MCF 10A (cell line): ENCODE data around the gene CORO2B. TPM values are rescaled to one million over a fixed set of nuclear protein-coding genes. Genes with fewer than 3 reads are reported as not detected.

Experiments
- BruUV-seq: library from RNA; stranded (reverse); fragments of 400-500 nt; replicated peaks from 2 replicates; lab custom pipeline; 2021; lab: Mats Ljungman, UMichigan
- CTCF ChIA-PET: fragments of 300-600 bp; sonication (Branson Sonifier 250); formaldehyde crosslinking; extraction: SDS; loops from one replicate; lab custom pipeline; 2021; ENCODE audit warnings: antibody characterized with exemption, inconsistent platforms; lab: Yijun Ruan, JAX
- POLR2A ChIA-PET: fragments of 300-600, 350-650 bp; sonication (Branson Sonifier 250); formaldehyde crosslinking; extraction: SDS; loops from one replicate; lab custom pipeline; 2020; ENCODE audit warnings: antibody characterized with exemption, inconsistent platforms; lab: Yijun Ruan, JAX
- DNase-seq: peaks from one replicate; pipeline ENCODE4 v3.0.0-alpha.2; 2018; ENCODE audit not compliant: unreplicated experiment
- H3K27ac Mint-ChIP-seq: one replicate; pipeline ENCODE4 v1.8.0; 2022; ENCODE audit warnings: mild to moderate bottlenecking, low read depth, mixed read lengths; ENCODE audit not compliant: unreplicated experiment
- H3K27me3 Mint-ChIP-seq: one replicate; pipeline ENCODE4 v1.8.0; 2022; ENCODE audit warnings: mixed read lengths; ENCODE audit not compliant: insufficient read depth, unreplicated experiment
- H3K36me3 Mint-ChIP-seq: one replicate; pipeline ENCODE4 v1.8.0; 2022; ENCODE audit warnings: mild to moderate bottlenecking, moderate library complexity, mixed read lengths; ENCODE audit not compliant: insufficient read depth, unreplicated experiment
- H3K4me1 Mint-ChIP-seq: one replicate; pipeline ENCODE4 v1.8.0; 2022; ENCODE audit warnings: mixed read lengths; ENCODE audit not compliant: insufficient read depth, unreplicated experiment
- H3K4me3 Mint-ChIP-seq: one replicate; pipeline ENCODE4 v1.8.0; 2022; ENCODE audit warnings: mild to moderate bottlenecking, moderate library complexity, mixed read lengths; ENCODE audit not compliant: unreplicated experiment
- H3K9me3 Mint-ChIP-seq: one replicate; pipeline ENCODE4 v1.8.0; 2022; ENCODE audit warnings: mixed read lengths; ENCODE audit not compliant: unreplicated experiment
- intact Hi-C: fragments of 100-400 bp; cut with micrococcal nuclease; formaldehyde crosslinking; loops from 2 replicates; pipeline ENCODE4 v1.14.1; 2022
- total RNA-seq: library from RNA; stranded (reverse); gene quantifications from 2 replicates; pipeline ENCODE4 v1.2.3, GENCODE V29; 2022
- TF ChIP-seq, protein P1 (sequence below): fragments of 200-600 bp; IDR thresholded peaks from one replicate; pipeline ENCODE4 v1.8.0; 2022; ENCODE audit warnings: antibody characterized with exemption, mild to moderate bottlenecking; ENCODE audit not compliant: unreplicated experiment

CORO2B gene
- total RNA-seq, 1 experiment from 2014 or later, result 0.79 TPM

DNA sequence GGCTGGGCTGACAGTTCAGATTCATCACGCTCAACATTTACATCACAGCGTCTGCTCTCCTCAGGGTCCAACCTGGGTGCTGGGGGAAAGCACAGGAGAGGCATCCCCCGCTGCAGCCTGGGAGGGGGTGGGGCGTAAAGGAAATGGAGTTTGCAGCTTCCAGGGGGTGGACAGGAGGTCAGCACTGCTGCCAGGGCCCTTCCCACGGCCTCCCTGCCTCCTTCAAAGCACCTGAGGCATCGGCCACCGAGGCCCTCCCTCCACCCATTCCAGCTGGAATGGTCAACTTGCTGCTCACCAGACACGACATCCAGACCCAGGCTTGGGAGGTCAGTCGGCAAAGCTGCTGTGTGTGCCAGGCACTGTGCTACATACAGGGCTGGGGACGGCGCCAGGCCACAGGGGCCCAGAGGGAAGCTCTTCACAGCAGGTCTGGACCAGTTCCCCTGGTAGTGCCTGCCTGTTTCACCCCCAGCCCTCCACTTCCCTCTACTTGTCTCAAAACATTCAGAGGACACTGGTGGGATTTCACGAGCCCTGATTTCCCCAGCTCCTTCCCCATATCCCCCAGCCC is 121.2 kb downstream of the CORO2B start:
- CTCF ChIA-PET, result interaction anchor here (0.7 kb wide), 1 partner anchor 147 kb away, joined by 3 read pairs; no protein-coding TSS in a partner anchor
- H3K4me1 Mint-ChIP-seq, result no peaks in the 10 kb centered on the region
- TF ChIP-seq, protein P1, sequence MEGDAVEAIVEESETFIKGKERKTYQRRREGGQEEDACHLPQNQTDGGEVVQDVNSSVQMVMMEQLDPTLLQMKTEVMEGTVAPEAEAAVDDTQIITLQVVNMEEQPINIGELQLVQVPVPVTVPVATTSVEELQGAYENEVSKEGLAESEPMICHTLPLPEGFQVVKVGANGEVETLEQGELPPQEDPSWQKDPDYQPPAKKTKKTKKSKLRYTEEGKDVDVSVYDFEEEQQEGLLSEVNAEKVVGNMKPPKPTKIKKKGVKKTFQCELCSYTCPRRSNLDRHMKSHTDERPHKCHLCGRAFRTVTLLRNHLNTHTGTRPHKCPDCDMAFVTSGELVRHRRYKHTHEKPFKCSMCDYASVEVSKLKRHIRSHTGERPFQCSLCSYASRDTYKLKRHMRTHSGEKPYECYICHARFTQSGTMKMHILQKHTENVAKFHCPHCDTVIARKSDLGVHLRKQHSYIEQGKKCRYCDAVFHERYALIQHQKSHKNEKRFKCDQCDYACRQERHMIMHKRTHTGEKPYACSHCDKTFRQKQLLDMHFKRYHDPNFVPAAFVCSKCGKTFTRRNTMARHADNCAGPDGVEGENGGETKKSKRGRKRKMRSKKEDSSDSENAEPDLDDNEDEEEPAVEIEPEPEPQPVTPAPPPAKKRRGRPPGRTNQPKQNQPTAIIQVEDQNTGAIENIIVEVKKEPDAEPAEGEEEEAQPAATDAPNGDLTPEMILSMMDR, result no peak
- BruUV-seq, result no TSS peak
- H3K9me3 Mint-ChIP-seq, result no peaks in the 10 kb centered on the region
- POLR2A ChIA-PET, result no interaction called here
- H3K4me3 Mint-ChIP-seq, result no peak overlapping the region
- H3K36me3 Mint-ChIP-seq, result no peaks in the 10 kb centered on the region
- H3K27ac Mint-ChIP-seq, result no peak overlapping the region
- DNase-seq, result no peak
- intact Hi-C loops, result no loop called here
- H3K27me3 Mint-ChIP-seq, result no peaks in the 10 kb centered on the region

DNA sequence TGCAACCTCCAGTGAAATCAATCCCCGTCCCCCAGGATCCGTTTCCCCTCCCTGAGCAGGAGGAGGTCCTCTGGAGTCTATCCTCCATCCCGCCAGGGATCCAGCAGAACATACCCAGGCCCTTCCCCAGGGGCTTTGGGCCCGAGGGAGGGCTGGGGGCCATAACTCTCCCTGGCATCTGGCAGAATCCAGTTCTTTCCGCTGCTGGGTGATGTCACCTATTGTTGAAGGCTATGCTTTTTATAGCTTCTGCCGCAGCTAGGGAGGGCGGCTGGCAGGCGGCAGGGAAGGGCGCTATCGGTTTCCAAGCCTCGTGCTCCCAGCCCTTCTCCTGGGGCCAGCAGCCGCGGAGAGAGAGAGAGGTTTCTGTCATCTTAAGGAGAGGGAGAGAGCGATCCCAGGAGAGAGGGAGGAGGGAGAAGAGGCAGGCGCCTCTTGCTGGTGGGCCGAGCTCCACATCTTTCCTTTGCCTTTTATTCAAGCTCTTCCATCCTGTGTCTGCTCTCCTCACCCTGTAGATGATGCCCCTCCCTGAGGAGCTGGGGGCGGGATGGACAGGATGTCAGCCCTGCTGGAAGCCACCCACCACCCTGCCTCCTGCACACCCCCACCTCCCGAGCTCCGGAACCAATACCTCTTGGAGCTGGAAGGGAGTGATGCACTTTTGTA is 121.8 kb downstream of the CORO2B start:
- H3K36me3 Mint-ChIP-seq, result no peaks in the 10 kb centered on the region
- intact Hi-C loops, result no loop called here
- BruUV-seq, result no TSS peak
- no peak overlapping the region for H3K27ac Mint-ChIP-seq
- no peaks in the 10 kb centered on the region for H3K4me1 Mint-ChIP-seq
- no peak overlapping the region for H3K4me3 Mint-ChIP-seq
- TF ChIP-seq, protein P1, result no peak
- ChIA-PET POLR2A (no interaction called here), CTCF (interaction anchor here (0.7 kb wide), 1 partner anchor 147 kb away, joined by 3 read pairs; no protein-coding TSS in a partner anchor)
- no peak for DNase-seq
- H3K9me3 Mint-ChIP-seq, result no peaks in the 10 kb centered on the region
- H3K27me3 Mint-ChIP-seq, result peaks cover 1% of the 10 kb centered on the region

DNA sequence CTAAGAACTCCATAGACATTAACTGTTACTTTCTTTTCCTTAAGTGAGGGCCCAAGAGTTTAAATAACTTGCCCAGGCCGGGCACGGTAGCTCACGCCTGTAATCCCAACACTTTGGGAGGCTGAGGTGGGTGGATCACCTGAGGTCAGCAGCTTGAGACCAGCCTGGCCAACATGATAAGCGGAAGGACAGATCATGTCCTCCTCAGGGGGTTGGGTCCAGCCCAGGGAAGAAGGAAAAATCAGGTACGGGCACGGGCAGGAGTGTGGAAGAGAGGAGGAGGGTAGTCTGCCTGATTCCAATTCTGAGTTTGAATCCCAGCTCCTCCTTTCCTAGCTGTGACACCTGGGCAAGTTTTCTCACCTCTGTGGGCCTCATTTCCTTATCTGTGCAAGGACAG is 123.1 kb downstream of the CORO2B start:
- POLR2A ChIA-PET, result interaction anchor here (0.6 kb wide), 1 partner anchor 66 kb away, joined by 4 read pairs; no protein-coding TSS in a partner anchor
- CTCF ChIA-PET, result no interaction called here
- H3K4me3 Mint-ChIP-seq, result no peak overlapping the region

DNA sequence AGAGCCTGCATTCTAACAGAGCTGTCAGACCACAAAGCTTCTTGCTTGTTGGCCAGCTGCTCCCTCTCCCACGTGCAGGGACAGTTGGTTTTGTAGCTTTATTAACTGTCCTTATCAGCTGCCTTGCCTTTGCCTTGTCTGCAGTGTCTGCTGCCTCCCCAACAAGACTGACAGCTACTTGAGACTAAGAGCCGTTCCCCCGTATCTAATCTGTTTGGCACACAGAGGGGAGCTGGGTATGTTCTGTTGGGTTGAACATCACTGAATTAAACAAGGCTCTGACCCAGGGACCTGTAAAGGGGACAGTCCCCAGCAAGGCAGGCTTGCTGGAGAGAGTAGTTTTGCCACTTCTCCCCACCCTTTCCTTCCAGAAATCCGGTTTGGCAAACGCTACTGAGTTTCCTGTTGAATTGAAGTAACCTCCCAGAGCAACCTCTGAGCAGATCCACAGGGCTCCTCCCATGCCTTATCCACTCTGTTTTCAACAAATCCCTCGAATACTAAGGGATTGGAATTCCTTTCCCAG is 125.8 kb downstream of the CORO2B start:
- peaks cover 15% of the 10 kb centered on the region for H3K27me3 Mint-ChIP-seq
- CTCF ChIA-PET, result interaction anchor here (0.9 to 2.8 kb wide), 2 partner anchors 27 to 30 kb away, joined by 3 to 14 read pairs; no protein-coding TSS in a partner anchor

More for the DNA sequence above, 123.1 kb downstream of the CORO2B start:
- TF ChIP-seq, protein P1, result no peak
- Mint-ChIP-seq H3K36me3 (no peaks in the 10 kb centered on the region), H3K4me1 (no peaks in the 10 kb centered on the region), H3K27ac (no peak overlapping the region), H3K27me3 (peaks cover 14% of the 10 kb centered on the region), H3K9me3 (no peaks in the 10 kb centered on the region)
- intact Hi-C loops, result no loop called here
- BruUV-seq, result no TSS peak
- DNase-seq, result no peak

More for the DNA sequence above, 125.8 kb downstream of the CORO2B start:
- TF ChIP-seq, protein P1, result no peak
- DNase-seq, result no peak
- Mint-ChIP-seq H3K27ac (no peak overlapping the region), H3K36me3 (no peaks in the 10 kb centered on the region), H3K4me3 (no peak overlapping the region), H3K9me3 (no peaks in the 10 kb centered on the region), H3K4me1 (no peaks in the 10 kb centered on the region)
- intact Hi-C loops, result no loop called here
- POLR2A ChIA-PET, result interaction anchor here (0.6 kb wide), 1 partner anchor 12 kb away, joined by 5 read pairs; no protein-coding TSS in a partner anchor
- BruUV-seq, result no TSS peak
